Stimulated activated naive B cell treated with anti-CD40 and anti-IgM and Interleukin-4, amounts not matched to agents 10 μg/mL and 1 μg/mL and 100 μg/mL, for 72 hours (primary cell): ENCODE results near the gene KIF26A.
A peak's percentile ranks its signal among the peaks of the same experiment; 100 is the strongest.

ENCODE experiments used
- ATAC-seq, 2 donors: fragments of 150-1000 bp; cut with Tn5 transposase; replicated peaks; 2 replicates each; pipeline ENCODE4 v1.10.0; 2021; ENCODE audit warnings: moderate library complexity in 1 of 2
- DNase-seq: peaks from one replicate; pipeline ENCODE4 v3.0.0; 2021
- H3K27ac Mint-ChIP-seq: one replicate; pipeline ENCODE4 v1.8.0; 2022; ENCODE audit warnings: mild to moderate bottlenecking, mixed read lengths
- H3K27me3 Mint-ChIP-seq, 2 donors: one replicate each; pipeline ENCODE4 v1.8.0; 2022; ENCODE audit warnings: mixed read lengths in 2 of 2
- H3K36me3 Mint-ChIP-seq, 2 donors: one replicate each; pipeline ENCODE4 v1.8.0; 2022; ENCODE audit warnings: mixed read lengths in 2 of 2, mild to moderate bottlenecking in 1 of 2
- H3K4me1 Mint-ChIP-seq, 2 donors: one replicate each; pipeline ENCODE4 v1.8.0; 2022; ENCODE audit warnings: mixed read lengths in 2 of 2, mild to moderate bottlenecking in 1 of 2
- H3K4me3 Mint-ChIP-seq, 2 donors: one replicate each; pipeline ENCODE4 v1.8.0; 2022; ENCODE audit warnings: mild to moderate bottlenecking in 2 of 2, mixed read lengths in 2 of 2, moderate library complexity in 1 of 2
- H3K9me3 Mint-ChIP-seq, 2 donors: one replicate each; pipeline ENCODE4 v1.8.0; 2022; ENCODE audit warnings: mixed read lengths in 2 of 2, mild to moderate bottlenecking in 1 of 2

The KIF26A gene

DNA sequence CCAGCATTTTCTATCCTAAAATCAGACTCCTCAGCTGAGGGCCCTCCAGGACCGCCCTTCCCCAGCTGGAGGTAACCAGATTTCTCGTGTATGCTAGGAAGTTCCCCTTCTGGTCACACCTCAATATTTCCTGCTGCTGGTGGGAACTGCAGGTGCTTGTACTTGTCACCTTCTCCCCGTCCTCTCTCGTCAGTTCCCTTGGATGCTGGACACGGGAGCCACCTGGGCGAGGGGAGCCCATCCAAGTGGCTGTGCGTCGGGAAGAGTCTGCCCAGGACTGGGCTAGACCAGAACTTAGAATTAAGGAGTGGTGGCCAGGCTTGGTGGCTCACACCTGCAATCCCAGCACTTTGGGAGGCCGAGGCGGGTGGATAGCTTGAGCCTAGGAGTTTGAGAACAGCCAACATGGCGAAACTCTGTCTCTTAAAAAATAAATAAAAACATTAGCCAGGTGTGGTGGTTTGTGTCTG is 23.2 kb upstream of the KIF26A start:
- Mint-ChIP-seq H3K36me3 (no peaks in the 10 kb centered on the region), H3K4me3 (no peak overlapping the region), H3K27ac (no peak overlapping the region), H3K4me1 (no peaks in the 10 kb centered on the region), H3K27me3 (peaks cover 45 to 62% of the 10 kb centered on the region in 2 donors), H3K9me3 (no peaks in the 10 kb centered on the region)
- no peak for DNase-seq
- ATAC-seq, result no peak

DNA sequence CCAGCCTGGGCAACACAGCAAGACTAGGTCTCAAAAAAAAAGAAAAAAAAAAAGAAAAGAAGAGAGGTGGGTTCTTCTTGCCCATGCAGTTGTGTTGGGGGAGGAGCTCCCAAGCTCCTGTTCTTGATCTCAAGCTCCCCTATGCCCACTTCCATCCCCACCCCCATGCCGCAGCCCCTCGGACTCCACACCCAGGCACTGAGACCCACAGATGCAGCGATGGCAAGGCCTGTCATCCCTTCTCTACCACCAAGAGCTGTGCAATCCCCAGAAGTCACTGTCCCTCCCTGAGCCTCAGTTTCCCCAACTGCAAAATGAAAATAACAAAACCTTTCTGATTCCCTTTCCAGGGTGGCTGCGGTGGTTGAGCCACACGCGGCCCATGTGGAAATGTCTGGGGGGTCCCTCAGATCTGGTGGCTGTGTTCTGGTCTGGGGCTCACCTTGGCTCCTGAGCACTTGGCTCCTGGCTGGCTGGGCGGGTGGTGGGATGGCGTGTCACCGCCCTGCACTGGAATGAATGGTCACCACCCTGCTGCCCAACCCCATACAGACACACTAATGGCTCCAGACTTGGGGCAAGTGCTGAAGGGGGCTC is 22.6 kb upstream of the KIF26A start:
- DNase-seq, result no peak
- H3K27ac Mint-ChIP-seq, result no peak overlapping the region
- peak overlapping the region in 1 of 2 donors; percentile 50 for H3K4me3 Mint-ChIP-seq
- H3K27me3 Mint-ChIP-seq, result peaks cover 52 to 68% of the 10 kb centered on the region in 2 donors
- no peaks in the 10 kb centered on the region for H3K4me1 Mint-ChIP-seq
- no peaks in the 10 kb centered on the region for H3K36me3 Mint-ChIP-seq
- no peak for ATAC-seq
- no peaks in the 10 kb centered on the region for H3K9me3 Mint-ChIP-seq

DNA sequence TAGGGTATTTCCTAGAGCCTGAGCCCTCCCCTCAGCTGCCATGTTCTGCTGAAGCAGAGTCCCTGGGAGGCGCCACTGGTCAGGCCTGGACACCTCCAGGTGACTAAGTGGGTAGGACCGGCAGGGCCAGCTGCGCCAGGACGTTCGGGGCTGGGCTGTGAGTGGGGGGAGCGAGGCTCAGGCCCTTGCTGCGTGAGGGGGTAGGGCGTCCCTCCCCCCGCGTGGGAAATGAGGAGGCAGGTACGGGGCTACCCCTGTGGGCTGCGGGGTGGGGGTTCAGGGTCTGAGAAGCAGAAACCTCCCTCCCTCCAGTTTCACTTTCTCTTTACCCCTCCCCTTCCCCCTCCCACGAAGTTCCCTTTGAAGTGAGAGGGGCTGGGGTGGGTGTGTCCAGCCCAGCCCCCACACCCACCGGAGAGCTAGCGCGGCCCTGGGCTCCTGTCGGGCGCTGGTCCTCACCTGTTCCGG is 22.1 kb upstream of the KIF26A start:
- H3K4me1 Mint-ChIP-seq, result no peaks in the 10 kb centered on the region
- H3K27ac Mint-ChIP-seq, result no peak overlapping the region
- H3K36me3 Mint-ChIP-seq, result no peaks in the 10 kb centered on the region
- ATAC-seq (no peak), DNase-seq (no peak)
- no peaks in the 10 kb centered on the region for H3K9me3 Mint-ChIP-seq
- peaks cover 53 to 72% of the 10 kb centered on the region in 2 donors for H3K27me3 Mint-ChIP-seq
- H3K4me3 Mint-ChIP-seq, result peak overlapping the region; percentile 50 to 73

DNA sequence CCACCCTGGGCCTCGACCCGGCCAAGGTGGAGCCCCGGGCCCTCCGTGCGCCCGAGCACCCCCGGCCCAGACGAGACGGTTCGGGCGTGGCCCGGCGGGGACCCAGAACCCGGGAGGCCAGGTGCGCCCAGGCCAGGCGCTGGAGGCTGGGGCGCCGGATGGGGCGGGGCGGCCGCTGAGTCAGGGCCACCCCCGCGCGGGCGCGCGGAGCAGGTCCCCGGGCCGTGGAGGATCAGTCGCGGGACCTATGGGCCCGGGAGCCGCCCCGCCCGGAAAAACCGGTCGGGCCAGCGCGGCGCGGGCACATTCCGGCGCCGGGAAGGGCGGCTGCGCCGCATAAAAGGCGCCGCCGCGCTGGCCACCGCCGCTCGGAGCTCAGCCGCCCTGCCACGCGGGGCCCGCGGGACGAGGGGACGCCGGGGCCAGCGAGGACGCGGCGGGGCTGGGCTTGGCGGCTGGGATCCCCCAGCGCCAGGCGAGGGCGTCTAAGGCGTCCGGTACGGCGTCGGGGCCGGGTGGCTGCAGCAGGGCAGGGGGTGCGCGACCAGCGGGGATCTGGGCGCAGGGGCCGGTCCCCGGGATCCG is 21.5 kb upstream of the KIF26A start:
- DNase-seq, result no peak
- H3K4me3 Mint-ChIP-seq, result peak overlapping the region in 1 of 2 donors; percentile 73
- H3K36me3 Mint-ChIP-seq, result no peaks in the 10 kb centered on the region
- no peaks in the 10 kb centered on the region for H3K9me3 Mint-ChIP-seq
- H3K4me1 Mint-ChIP-seq, result no peaks in the 10 kb centered on the region
- no peak overlapping the region for H3K27ac Mint-ChIP-seq
- H3K27me3 Mint-ChIP-seq, result peaks cover 53 to 72% of the 10 kb centered on the region in 2 donors
- ATAC-seq, result peak; percentile 12 to 41

DNA sequence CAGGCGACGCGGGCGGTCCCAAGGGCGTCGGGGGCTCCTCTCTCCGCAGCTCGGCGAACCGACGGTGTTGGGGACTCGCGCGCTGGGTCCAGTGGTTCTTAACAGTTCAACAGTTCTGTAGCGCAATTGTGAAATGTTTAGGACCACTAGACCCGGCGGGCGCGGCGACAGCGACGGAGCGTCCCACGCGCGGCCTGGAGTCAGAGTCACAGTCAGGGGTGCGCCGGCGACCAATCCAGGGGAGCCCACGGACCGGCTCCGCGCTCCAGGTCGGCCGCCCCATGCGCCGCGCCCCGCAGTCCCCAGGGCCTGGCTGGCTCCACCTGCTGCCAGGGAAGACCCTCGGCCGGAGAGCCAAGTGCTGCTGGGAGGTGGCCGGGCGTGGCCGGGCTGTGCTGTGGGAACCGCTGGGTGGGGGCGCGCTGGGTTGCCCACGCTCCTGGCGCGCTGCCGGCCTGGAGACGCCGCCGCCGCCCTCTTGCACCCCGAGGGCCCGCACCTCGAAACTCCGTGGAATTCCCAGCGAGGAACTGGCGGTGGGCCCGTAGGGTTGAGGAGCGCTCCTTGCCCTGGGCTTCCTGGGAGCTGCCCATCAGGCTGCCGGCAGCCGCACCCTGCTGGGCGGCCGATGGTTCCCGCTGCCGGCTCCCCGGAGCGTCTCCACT is 20.9 kb upstream of the KIF26A start:
- no peak overlapping the region for H3K27ac Mint-ChIP-seq
- peak overlapping the region in 1 of 2 donors; percentile 59 for H3K4me3 Mint-ChIP-seq
- DNase-seq (no peak), ATAC-seq (no peak)
- no peaks in the 10 kb centered on the region for H3K36me3 Mint-ChIP-seq
- no peaks in the 10 kb centered on the region for H3K9me3 Mint-ChIP-seq
- H3K4me1 Mint-ChIP-seq, result no peaks in the 10 kb centered on the region
- peaks cover 53 to 74% of the 10 kb centered on the region in 2 donors for H3K27me3 Mint-ChIP-seq

DNA sequence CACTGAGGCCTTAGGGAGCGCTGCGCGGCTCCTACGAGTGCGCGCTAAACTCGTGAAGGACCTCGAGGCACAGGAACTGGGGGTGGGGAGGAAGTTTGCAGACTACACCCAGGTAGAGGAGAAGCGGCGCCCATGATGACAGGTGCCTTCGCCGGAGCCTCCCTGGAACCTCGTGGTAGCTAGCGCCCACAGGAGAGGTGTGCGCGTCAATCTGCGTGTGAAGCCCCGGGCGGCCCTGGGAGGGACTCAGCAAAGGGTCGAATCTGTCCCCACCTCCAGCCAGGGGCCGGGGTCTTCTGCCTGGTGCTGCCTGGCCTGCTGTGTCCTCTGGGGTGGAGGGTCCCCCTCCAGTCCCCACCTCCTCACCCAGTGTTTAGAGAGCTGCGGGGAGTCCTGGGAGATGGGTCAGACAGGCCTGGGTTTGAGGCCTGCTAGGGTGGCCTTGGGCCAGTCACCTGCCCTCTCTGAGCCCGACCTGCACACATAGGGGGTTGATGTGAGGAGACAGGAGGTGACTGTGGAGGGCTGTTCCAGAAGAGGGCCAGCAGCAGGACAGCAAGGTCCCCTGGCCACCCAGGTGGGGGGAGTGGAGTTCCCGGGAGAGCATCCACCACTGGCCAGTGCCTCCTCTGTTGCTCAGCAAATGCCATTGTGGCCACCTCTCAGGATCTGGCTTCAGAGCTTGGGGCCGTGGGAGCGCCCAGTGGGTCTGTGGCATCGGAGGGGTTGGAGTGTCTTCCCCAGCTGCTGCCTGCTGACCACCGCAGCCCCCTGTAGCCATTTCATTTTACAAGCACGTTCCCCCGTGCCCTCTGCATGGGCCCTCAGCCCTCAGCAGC is 20.2 kb upstream of the KIF26A start:
- H3K36me3 Mint-ChIP-seq, result no peaks in the 10 kb centered on the region
- ATAC-seq, result no peak
- H3K4me3 Mint-ChIP-seq, result no peak overlapping the region
- no peak overlapping the region for H3K27ac Mint-ChIP-seq
- peaks cover 0 to 2% of the 10 kb centered on the region in 2 donors for H3K9me3 Mint-ChIP-seq
- no peak for DNase-seq
- H3K4me1 Mint-ChIP-seq, result no peaks in the 10 kb centered on the region
- peaks cover 53 to 72% of the 10 kb centered on the region in 2 donors for H3K27me3 Mint-ChIP-seq

DNA sequence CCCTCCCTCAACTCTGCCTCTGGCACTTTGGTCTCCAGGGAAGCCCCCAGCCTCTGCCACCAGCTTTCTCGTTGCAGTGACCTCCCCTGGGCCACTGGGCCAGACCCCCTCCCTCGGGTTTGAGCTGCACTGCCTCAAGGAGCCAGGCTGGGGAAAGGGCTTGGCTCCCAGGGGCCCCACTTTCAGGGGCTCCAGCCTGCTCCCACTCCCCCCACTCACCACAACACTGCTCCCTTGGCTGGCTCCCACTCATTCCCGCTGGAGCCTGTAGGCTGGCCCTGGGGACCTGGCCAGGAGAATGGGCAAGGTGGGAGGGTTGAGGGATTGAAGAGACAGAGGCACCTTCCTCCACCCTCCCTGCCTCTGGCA is 19.3 kb upstream of the KIF26A start:
- DNase-seq (no peak), ATAC-seq (no peak)
- H3K36me3 Mint-ChIP-seq, result peaks cover under 1 to 6% of the 10 kb centered on the region in 2 donors
- peaks cover 58 to 78% of the 10 kb centered on the region in 2 donors for H3K27me3 Mint-ChIP-seq
- H3K4me1 Mint-ChIP-seq, result no peaks in the 10 kb centered on the region
- H3K4me3 Mint-ChIP-seq, result no peak overlapping the region
- peaks cover 6% of the 10 kb centered on the region in 2 donors for H3K9me3 Mint-ChIP-seq
- H3K27ac Mint-ChIP-seq, result no peak overlapping the region

DNA sequence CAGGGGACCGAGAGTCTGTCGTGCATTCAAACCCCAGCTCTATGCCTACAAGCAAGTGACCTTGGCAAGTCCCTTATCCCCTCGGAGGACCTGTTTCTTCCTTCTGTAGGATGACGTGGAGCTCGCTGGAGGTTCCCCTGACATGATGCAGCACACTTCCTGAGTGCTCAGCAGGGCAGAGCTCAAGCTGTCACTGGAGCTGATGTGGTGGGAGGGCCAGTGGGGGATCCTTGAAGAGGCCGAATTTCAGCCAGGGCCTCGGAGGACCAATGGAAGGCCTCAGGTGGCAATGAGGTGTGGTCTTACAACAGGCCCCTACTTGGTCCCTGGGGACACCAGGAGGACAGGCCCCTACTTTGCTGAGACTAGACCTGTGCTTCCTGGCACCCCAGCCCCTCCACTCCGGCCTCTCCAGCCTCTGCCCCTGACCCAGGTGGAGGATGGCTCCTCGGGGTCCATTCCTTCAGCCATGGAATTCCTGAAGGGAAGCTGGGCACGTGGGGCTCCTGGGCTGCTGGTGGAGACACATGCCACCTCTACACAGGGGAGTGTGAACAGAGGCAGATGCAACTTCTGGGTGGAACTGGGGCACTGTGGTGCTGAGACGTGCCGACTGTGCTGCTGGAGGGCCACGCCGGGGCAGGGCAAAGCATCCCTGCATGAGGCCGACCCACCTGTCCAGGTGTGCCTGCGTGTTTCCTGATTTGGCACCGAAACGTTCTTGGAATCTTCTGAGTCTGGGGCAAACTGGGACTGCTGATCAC is 18.7 kb upstream of the KIF26A start:
- no peaks in the 10 kb centered on the region for H3K4me1 Mint-ChIP-seq
- H3K9me3 Mint-ChIP-seq, result peaks cover 6 to 8% of the 10 kb centered on the region in 2 donors
- H3K27ac Mint-ChIP-seq, result no peak overlapping the region
- no peak overlapping the region for H3K4me3 Mint-ChIP-seq
- peaks cover 1 to 7% of the 10 kb centered on the region in 2 donors for H3K36me3 Mint-ChIP-seq
- peaks cover 56 to 75% of the 10 kb centered on the region in 2 donors for H3K27me3 Mint-ChIP-seq
- no peak for ATAC-seq
- DNase-seq, result no peak

DNA sequence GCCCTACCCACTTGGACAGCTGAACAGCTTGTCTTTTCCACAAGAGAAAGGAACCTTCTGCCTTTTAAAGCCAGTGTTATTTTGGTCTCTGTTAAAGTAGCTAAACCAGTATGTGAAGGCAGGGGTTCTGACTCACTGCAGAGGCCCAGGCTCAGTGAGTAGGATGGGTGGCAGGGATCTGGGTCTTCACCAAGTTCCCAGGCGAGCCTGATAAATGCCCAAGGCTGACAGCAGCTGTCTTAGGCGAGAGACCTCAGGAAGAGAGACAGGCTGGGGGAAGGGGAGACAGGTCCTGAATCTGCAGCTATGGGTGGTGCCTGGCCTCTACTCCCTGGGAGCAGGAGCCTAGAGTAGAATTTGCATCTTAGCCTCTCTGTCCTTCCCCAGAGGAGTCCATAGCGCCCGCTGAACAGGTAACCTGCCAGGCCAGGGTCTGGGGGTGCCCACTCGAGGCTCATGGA is 18.1 kb upstream of the KIF26A start:
- ATAC-seq (no peak), DNase-seq (no peak)
- Mint-ChIP-seq H3K4me1 (no peaks in the 10 kb centered on the region), H3K9me3 (peaks cover 11 to 12% of the 10 kb centered on the region in 2 donors), H3K27me3 (peaks cover 50 to 69% of the 10 kb centered on the region in 2 donors), H3K36me3 (peaks cover 1 to 11% of the 10 kb centered on the region in 2 donors), H3K27ac (no peak overlapping the region), H3K4me3 (no peak overlapping the region)

DNA sequence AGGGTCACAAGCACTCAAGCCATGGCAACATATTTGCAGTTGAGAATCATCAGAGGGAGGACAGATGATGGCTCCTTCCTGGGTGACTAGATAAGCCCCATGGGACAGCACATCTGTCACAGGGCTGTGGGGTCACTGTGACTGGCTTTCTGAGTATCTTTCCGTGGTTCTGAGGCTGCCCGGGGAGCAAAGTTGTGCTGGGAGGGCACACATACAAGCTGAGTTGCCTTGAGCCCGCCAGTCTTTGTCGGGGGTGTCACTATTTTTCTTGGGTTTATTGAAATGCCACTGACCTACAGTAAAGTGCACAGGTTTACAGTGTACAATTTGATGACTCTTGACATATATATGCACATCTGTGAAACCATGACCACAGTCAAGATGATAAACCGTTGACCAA is 17.2 kb upstream of the KIF26A start:
- Mint-ChIP-seq H3K27ac (no peak overlapping the region), H3K27me3 (peaks cover 41 to 60% of the 10 kb centered on the region in 2 donors)
- DNase-seq, result no peak

DNA sequence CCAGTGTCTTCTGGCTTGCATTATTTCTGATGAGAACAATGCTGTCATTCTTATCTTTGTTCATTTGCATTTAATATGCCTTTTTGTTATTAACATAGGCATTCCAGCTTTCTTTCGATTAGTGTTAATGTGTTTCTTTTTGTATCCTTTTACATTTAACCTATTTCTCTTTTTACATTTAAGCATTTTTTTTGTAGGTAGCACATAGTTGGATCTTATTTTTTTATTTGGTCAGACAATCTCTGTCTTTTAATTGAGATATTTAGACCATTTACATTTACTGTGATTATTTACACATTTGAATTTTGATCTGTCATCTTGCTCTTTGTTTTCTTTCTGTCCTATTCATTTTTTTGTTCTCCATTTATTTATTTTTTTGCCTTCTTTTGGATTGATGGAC is 14.5 kb upstream of the KIF26A start:
- no peak overlapping the region for H3K27ac Mint-ChIP-seq

More for the DNA sequence above, 17.2 kb upstream of the KIF26A start:
- no peaks in the 10 kb centered on the region for H3K4me1 Mint-ChIP-seq
- H3K36me3 Mint-ChIP-seq, result peaks cover 1 to 11% of the 10 kb centered on the region in 2 donors
- no peak for ATAC-seq
- H3K4me3 Mint-ChIP-seq, result no peak overlapping the region
- H3K9me3 Mint-ChIP-seq, result peaks cover 13% of the 10 kb centered on the region in 2 donors

DNA sequence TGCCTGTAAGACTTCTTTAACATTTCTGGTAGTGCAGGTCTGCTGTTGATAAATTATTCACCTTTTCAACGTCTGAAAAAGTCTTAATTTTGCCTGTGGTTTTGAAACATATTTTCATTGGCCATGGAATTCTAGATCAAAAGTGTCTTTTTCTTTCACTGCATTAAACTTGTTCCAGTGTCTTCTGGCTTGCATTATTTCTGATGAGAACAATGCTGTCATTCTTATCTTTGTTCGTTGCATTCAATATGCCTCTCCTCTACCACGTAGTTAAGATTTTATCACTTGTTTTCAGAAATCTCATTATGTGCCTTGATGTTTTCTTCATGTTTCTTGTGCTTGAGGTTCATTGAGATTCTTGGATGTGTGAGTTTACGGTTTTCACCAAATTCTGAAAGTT is 13.4 kb upstream of the KIF26A start:
- Mint-ChIP-seq H3K36me3 (peaks cover 8 to 24% of the 10 kb centered on the region in 2 donors), H3K9me3 (peaks cover 30 to 35% of the 10 kb centered on the region in 2 donors), H3K4me3 (no peak overlapping the region), H3K27me3 (peaks cover 31 to 57% of the 10 kb centered on the region in 2 donors), H3K4me1 (no peaks in the 10 kb centered on the region), H3K27ac (no peak overlapping the region)
- DNase-seq (no peak), ATAC-seq (no peak)

More for the DNA sequence above, 14.5 kb upstream of the KIF26A start:
- peaks cover 23 to 26% of the 10 kb centered on the region in 2 donors for H3K9me3 Mint-ChIP-seq
- H3K4me3 Mint-ChIP-seq, result no peak overlapping the region
- H3K36me3 Mint-ChIP-seq, result peaks cover 5 to 15% of the 10 kb centered on the region in 2 donors
- H3K4me1 Mint-ChIP-seq, result no peaks in the 10 kb centered on the region
- peaks cover 32 to 59% of the 10 kb centered on the region in 2 donors for H3K27me3 Mint-ChIP-seq
- DNase-seq, result no peak
- ATAC-seq, result no peak

DNA sequence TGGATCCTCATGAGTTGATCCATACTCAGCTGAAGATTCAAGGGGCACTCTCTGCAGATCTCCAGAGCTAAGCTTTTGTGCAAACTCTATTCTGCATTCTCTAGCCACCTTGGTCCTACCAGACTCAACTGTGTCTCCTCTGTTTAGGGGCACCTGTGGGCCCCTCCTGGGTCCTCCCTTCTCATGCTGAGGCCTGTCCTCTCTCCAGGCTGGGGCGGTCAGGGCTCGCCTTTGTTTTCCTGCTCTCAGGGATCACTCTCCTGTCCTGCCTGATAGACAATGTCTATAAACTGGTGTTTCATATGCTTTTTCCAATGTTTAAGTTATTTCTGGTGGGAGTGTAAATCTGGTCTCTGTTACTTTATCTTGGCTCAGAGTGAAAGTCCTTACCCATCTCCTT is 11.6 kb upstream of the KIF26A start:
- Mint-ChIP-seq H3K4me3 (no peak overlapping the region), H3K27ac (no peak overlapping the region), H3K4me1 (no peaks in the 10 kb centered on the region), H3K9me3 (peaks cover 34 to 38% of the 10 kb centered on the region in 2 donors), H3K27me3 (peaks cover 31 to 57% of the 10 kb centered on the region in 2 donors), H3K36me3 (peaks cover 8 to 27% of the 10 kb centered on the region in 2 donors)
- no peak for DNase-seq
- ATAC-seq, result no peak
